H1 (cell line): ENCODE data around the gene ZNF263.

Experiments used
- CTBP2 ChIP-seq: IDR thresholded peaks from 2 replicates; pipeline ENCODE4 v1.7.0; 2011; ENCODE audit warnings: borderline replicate concordance, mild to moderate bottlenecking, moderate library complexity, mixed read lengths, low read length; ENCODE audit not compliant: insufficient read depth, insufficient read length
- CTCF ChIP-seq, 3 experiments: IDR thresholded peaks; 1 replicate in 2 of 3; 2 replicates in 1 of 3; pipeline versions ENCODE4 v1.5.1 to v1.6.1; 2011; ENCODE audit warnings: low read length in 3 of 3, mild to moderate bottlenecking in 3 of 3, inconsistent platforms in 2 of 3, low read depth in 1 of 3, moderate library complexity in 1 of 3; ENCODE audit not compliant: insufficient read depth in 1 of 3; ENCODE audit errors: control extremely low read depth in 1 of 3
- MAX ChIP-seq: IDR thresholded peaks from 2 replicates; pipeline ENCODE4 v1.6.1; 2012; ENCODE audit warnings: inconsistent platforms
- POLR2A ChIP-seq, 2 experiments: IDR thresholded peaks; 1 replicate in 1 of 2; 2 replicates in 1 of 2; pipeline ENCODE4 v1.6.1; 2011; ENCODE audit warnings: low read depth in 2 of 2, low read length in 2 of 2, mild to moderate bottlenecking in 2 of 2; ENCODE audit errors: control extremely low read depth in 1 of 2
- TAF1 ChIP-seq: IDR thresholded peaks from 2 replicates; pipeline ENCODE4 v1.6.1; 2011; ENCODE audit warnings: mild to moderate bottlenecking, low read depth, low read length
- TCF12 ChIP-seq: IDR thresholded peaks from 2 replicates; pipeline ENCODE4 v1.6.1; 2011; ENCODE audit warnings: low read depth, mild to moderate bottlenecking, low read length
- TF ChIP-seq, protein P1 (sequence below): IDR thresholded peaks from 2 replicates; pipeline ENCODE4 v1.6.1; 2011; ENCODE audit warnings: low read length, improper control_type of control experiment

DNA sequence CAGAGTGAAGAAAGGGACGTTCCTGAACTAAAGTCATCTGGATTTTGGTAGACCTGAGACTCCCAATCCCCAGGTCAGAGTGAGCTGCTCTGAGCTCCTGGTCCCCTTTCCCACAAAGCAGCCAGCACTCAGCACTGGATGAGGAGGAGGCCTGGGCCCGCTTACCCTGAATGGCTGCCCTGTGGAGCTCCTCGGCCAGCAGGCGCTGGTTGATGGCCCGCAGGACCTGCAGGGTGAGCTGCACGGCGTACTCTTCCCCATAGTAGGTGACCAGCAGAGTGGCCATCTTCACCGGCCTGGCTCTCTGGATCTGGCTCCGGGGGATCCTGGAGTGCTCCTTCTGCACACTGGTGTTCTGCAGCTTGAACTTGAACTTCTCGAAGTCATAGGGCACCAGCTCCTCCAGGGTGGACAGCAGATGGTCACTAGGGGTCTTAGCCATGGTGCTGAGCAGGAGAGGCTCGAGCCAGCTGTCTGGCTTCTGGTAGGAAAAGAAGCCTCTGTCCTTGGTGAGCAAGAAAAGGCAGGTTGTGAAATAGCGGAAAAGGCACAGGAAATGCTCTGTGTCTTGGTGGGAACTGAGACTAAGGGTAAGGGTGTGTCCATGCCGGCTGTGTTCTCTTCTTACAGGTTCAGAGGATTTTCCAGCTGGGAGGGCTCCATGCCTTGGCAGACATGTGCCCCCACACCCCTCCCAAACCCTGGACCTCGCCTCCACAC is 27.0 kb upstream of the ZNF263 start, which contains the start of gene MEFV:
- TF ChIP-seq, protein P1, sequence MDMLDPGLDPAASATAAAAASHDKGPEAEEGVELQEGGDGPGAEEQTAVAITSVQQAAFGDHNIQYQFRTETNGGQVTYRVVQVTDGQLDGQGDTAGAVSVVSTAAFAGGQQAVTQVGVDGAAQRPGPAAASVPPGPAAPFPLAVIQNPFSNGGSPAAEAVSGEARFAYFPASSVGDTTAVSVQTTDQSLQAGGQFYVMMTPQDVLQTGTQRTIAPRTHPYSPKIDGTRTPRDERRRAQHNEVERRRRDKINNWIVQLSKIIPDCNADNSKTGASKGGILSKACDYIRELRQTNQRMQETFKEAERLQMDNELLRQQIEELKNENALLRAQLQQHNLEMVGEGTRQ = no peak
- TF ChIP-seq MAX = no peak
- TF ChIP-seq TCF12 = no peak
- no peak for TF ChIP-seq POLR2A (IDR thresholded peaks at IDR 0.05; ENCODE audit: control extremely low read depth in 1 of 2, low read depth in 2 of 2, low read length in 2 of 2)
- TF ChIP-seq CTBP2 = no peak
- no peak for TF ChIP-seq TAF1
- no peak for TF ChIP-seq CTCF (IDR thresholded peaks at IDR 0.05; ENCODE audit: control extremely low read depth in 1 of 3, insufficient read depth in 1 of 3, low read depth in 1 of 3, low read length in 3 of 3)
